Keratinocyte (primary cell): ENCODE data around the gene HMCN2. TPM values are rescaled to one million over a fixed set of nuclear protein-coding genes. Genes with fewer than 3 reads are reported as not detected.

Experiments
- DNase-seq: peaks from one replicate; pipeline ENCODE4 v3.0.0-alpha.2; 2011; ENCODE audit warnings: low read depth, missing footprints, low spot score
- FAIRE-seq: peaks from 2 replicates; lab custom pipeline; 2011; peaks lifted over from hg19 to GRCh38; lab: Jason Lieb, UNC
- H2AFZ ChIP-seq: 2 replicates; pipeline ENCODE4 v1.6.0; 2012; ENCODE audit warnings: low read length, control low read depth, inconsistent platforms; ENCODE audit not compliant: control insufficient read depth
- H3K27ac ChIP-seq: 2 replicates; pipeline ENCODE4 v1.5.1; 2011; ENCODE audit warnings: low read length; ENCODE audit not compliant: control insufficient read depth, insufficient read depth
- H3K27me3 ChIP-seq: 3 replicates; pipeline ENCODE4 v1.6.0; 2011; ENCODE audit warnings: low read length; ENCODE audit not compliant: control insufficient read depth, insufficient read depth; ENCODE audit errors: extremely low read depth
- H3K36me3 ChIP-seq, 2 experiments: 2 replicates in 1 of 2; 3 replicates in 1 of 2; pipeline ENCODE4 v1.5.1; 2011; ENCODE audit warnings: low read length in 2 of 2, mild to moderate bottlenecking in 1 of 2; ENCODE audit not compliant: control insufficient read depth in 2 of 2, insufficient read depth in 2 of 2; ENCODE audit errors: extremely low read depth in 1 of 2
- H3K4me1 ChIP-seq: 3 replicates; pipeline ENCODE4 v1.5.1; 2011; ENCODE audit warnings: low read length; ENCODE audit not compliant: control insufficient read depth, insufficient read depth; ENCODE audit errors: extremely low read depth
- H3K4me2 ChIP-seq: 3 replicates; pipeline ENCODE4 v1.6.0; 2011; ENCODE audit warnings: low read depth, low read length; ENCODE audit not compliant: control insufficient read depth, insufficient read depth; ENCODE audit errors: extremely low read depth
- H3K4me3 ChIP-seq, 3 experiments: fragments of 200-600 bp in 1 of 3; sonication (generic) in 1 of 3; 2 replicates in 2 of 3; 3 replicates in 1 of 3; pipeline ENCODE4 v1.5.1; 2011 to 2016; ENCODE audit warnings: low read length in 3 of 3, mild to moderate bottlenecking in 3 of 3, control low read depth in 2 of 3, inconsistent platforms in 1 of 3, low read depth in 1 of 3, mixed read lengths in 1 of 3, mixed run types in 1 of 3, moderate library complexity in 1 of 3; ENCODE audit not compliant: control insufficient read depth in 2 of 3, insufficient read depth in 2 of 3; ENCODE audit errors: extremely low read depth in 1 of 3
- H3K79me2 ChIP-seq: 2 replicates; pipeline ENCODE4 v1.6.0; 2012; ENCODE audit warnings: low read length; ENCODE audit not compliant: control insufficient read depth, insufficient read depth
- H3K9ac ChIP-seq: 3 replicates; pipeline ENCODE4 v1.6.0; 2011; ENCODE audit warnings: low read length; ENCODE audit not compliant: control insufficient read depth, insufficient read depth; ENCODE audit errors: extremely low read depth
- H3K9me1 ChIP-seq: 3 replicates; pipeline ENCODE4 v1.6.0; 2011; ENCODE audit warnings: low read length; ENCODE audit not compliant: control insufficient read depth, insufficient read depth; ENCODE audit errors: extremely low read depth
- H3K9me3 ChIP-seq: 2 replicates; pipeline ENCODE4 v1.5.1; 2012; ENCODE audit warnings: low read depth, low read length; ENCODE audit not compliant: control insufficient read depth
- H4K20me1 ChIP-seq: 3 replicates; pipeline ENCODE4 v1.6.0; 2011; ENCODE audit warnings: low read length; ENCODE audit not compliant: control insufficient read depth, insufficient read depth; ENCODE audit errors: extremely low read depth
- EZH2 ChIP-seq: IDR thresholded peaks from one replicate; pipeline ENCODE4 v1.6.1; 2012; ENCODE audit warnings: inconsistent platforms, mild to moderate bottlenecking, low read length, moderate library complexity
- dilution Hi-C: fragments of 300-500 bp; cut with MboI; formaldehyde crosslinking; loops from one replicate; pipeline ENCODE4 v1.7.0; 2020; ENCODE audit warnings: low sequenced_read_pairs; ENCODE audit not compliant: extremely low pct_ligation_motif_present
- polyA plus RNA-seq, 5 experiments: library from polyadenylated mRNA; depleted of rRNA in 3 of 5; stranded (reverse) in 3 of 5; stranded (forward) in 1 of 5; unstranded in 1 of 5; fragments of >200 nt; gene quantifications; 1 replicate in 1 of 5; 2 replicates in 3 of 5; 3 replicates in 1 of 5; pipeline versions ENCODE4 v1.2.1 to v1.2.3, GENCODE V29; 2011 to 2012; ENCODE audit warnings: missing spikeins in 2 of 5, low read depth in 1 of 5, low replicate concordance in 1 of 5
- TF ChIP-seq, protein P1 (sequence below), 3 experiments: IDR thresholded peaks in 1 of 3; conservative IDR thresholded peaks in 1 of 3; optimal IDR thresholded peaks in 1 of 3; 2 replicates in 2 of 3; 3 replicates in 1 of 3; pipeline versions ENCODE3 to v1.5.1; 2011; ENCODE audit warnings: low read length in 3 of 3, mild to moderate bottlenecking in 3 of 3, moderate library complexity in 2 of 3, control low read depth in 1 of 3, inconsistent platforms in 1 of 3; ENCODE audit not compliant: insufficient read depth in 2 of 3; ENCODE audit errors: extremely low read depth in 1 of 3

Gene HMCN2
- polyA plus RNA-seq, 1 donor (not counting 4 experiments of a cell fraction or from before 2014, with no cell fraction given) = not detected

DNA sequence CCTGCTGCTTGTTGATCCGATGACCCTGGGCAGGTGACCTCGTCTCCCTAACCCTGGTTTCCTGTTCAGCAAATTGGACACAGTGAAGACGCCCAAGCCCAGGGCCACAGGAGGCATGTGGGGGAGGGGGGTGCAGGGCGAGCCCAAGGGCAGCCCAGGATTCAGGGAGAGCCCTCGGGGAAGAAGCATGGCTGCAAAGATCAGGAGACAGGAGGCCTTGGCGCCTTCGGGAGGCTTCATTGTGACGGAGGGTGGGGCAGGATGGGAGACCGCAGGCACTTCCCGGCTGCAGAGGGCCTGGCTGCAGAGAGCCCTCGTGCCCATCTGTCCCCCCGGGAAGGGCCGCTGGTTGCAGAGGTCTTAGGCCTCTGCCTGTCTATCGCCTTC, 185.4 kb downstream of the HMCN2 start:
- FAIRE-seq = no peak

DNA sequence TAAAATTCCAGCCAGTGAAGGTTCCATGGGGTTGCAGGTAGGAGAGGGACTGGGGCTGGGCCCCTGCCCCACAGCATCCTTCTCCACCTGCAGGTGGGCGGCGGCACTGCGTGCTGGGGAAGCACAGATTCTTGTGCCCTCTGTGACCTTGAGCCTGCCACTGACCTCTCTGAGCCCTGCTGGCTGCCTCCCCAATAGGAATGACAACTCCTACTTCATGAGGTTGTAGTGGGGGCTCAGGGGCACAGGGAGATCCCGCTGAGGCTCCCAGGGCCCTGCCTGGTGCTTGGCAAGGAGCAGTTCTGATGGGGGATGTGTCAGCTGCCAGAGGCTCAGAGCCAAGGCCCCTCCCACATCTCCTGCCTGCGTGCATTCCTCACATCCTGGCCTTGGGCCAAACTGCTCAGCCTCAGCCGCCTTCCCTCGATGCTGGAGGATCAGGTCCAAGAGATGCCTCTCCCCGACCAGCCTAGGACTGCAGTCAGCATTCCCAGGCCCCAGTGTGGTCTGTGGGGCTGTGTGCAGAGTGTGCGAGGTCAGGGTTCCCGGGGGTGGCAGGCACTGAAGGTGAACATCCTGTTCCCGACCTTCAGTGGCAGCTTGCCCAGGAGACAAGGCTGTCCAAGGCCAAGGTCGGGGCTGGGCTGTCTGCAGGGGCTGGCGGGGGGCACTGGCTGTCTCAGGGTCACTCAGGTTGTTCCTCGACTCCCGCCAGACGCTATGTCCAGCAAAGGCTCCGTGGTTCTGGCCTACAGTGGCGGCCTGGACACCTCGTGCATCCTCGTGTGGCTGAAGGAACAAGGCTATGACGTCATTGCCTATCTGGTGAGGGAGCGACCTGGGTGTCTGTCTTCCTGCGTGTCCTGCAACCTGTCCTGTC, 186.2 kb downstream of the HMCN2 start:
- H3K27ac ChIP-seq = no peak overlapping the region

More for the DNA sequence above, 185.4 kb downstream of the HMCN2 start:
- H3K9me3 ChIP-seq = no peaks in the 10 kb centered on the region
- H3K27me3 ChIP-seq = peaks cover 19% of the 10 kb centered on the region
- no peak overlapping the region for H3K27ac ChIP-seq
- peak overlapping the region; percentile 42 for H3K4me2 ChIP-seq
- dilution Hi-C loops = no loop called here
- no peak for DNase-seq
- TF ChIP-seq, protein P1, sequence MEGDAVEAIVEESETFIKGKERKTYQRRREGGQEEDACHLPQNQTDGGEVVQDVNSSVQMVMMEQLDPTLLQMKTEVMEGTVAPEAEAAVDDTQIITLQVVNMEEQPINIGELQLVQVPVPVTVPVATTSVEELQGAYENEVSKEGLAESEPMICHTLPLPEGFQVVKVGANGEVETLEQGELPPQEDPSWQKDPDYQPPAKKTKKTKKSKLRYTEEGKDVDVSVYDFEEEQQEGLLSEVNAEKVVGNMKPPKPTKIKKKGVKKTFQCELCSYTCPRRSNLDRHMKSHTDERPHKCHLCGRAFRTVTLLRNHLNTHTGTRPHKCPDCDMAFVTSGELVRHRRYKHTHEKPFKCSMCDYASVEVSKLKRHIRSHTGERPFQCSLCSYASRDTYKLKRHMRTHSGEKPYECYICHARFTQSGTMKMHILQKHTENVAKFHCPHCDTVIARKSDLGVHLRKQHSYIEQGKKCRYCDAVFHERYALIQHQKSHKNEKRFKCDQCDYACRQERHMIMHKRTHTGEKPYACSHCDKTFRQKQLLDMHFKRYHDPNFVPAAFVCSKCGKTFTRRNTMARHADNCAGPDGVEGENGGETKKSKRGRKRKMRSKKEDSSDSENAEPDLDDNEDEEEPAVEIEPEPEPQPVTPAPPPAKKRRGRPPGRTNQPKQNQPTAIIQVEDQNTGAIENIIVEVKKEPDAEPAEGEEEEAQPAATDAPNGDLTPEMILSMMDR (optimal IDR thresholded peaks at IDR 0.05 in 1 of 3, IDR thresholded peaks at IDR 0.05 in 1 of 3, conservative IDR thresholded peaks at IDR 0.05 in 1 of 3; ENCODE audit: extremely low read depth in 1 of 3, insufficient read depth in 2 of 3, low read length in 3 of 3) = no peak
- TF ChIP-seq EZH2 = no peak
- no peaks in the 10 kb centered on the region for H3K79me2 ChIP-seq
- no peak overlapping the region for H3K4me3 ChIP-seq
- no peaks in the 10 kb centered on the region for H3K36me3 ChIP-seq
- no peak overlapping the region for H3K9ac ChIP-seq
- H3K4me1 ChIP-seq = peaks cover 38% of the 10 kb centered on the region
- no peaks in the 10 kb centered on the region for H3K9me1 ChIP-seq
- H4K20me1 ChIP-seq = peaks cover 2% of the 10 kb centered on the region
- H2AFZ ChIP-seq = no peak overlapping the region

More for the DNA sequence above, 186.2 kb downstream of the HMCN2 start:
- TF ChIP-seq, protein P1 (optimal IDR thresholded peaks at IDR 0.05 in 1 of 3, IDR thresholded peaks at IDR 0.05 in 1 of 3, conservative IDR thresholded peaks at IDR 0.05 in 1 of 3; ENCODE audit: extremely low read depth in 1 of 3, insufficient read depth in 2 of 3, low read length in 3 of 3) = peak in 2 of 3 experiments; percentile 82 to 90
- TF ChIP-seq EZH2 = peak; percentile 28
- H3K9ac ChIP-seq = no peak overlapping the region
- FAIRE-seq = peak; percentile 87
- H3K36me3 ChIP-seq = no peaks in the 10 kb centered on the region
- H3K27me3 ChIP-seq = peaks cover 19% of the 10 kb centered on the region
- H3K9me1 ChIP-seq = no peaks in the 10 kb centered on the region
- H4K20me1 ChIP-seq = peaks cover 2% of the 10 kb centered on the region
- dilution Hi-C loops = no loop called here
- H3K4me2 ChIP-seq = peak overlapping the region; percentile 42
- H3K9me3 ChIP-seq = no peaks in the 10 kb centered on the region
- H3K79me2 ChIP-seq = no peaks in the 10 kb centered on the region
- peaks cover 31% of the 10 kb centered on the region for H3K4me1 ChIP-seq
- DNase-seq = peak; percentile 81
- H2AFZ ChIP-seq = no peak overlapping the region
- H3K4me3 ChIP-seq = peak overlapping the region in 1 of 3 experiments; percentile 9
